ENCODE measurements around the gene WASHC4. TPM values are rescaled to one million over a fixed set of nuclear protein-coding genes. Genes with fewer than 3 reads are reported as not detected.

WASHC4 gene
- total RNA-seq, 1 experiment from 2014 or later: 39.1 TPM

- Histone ChIP-seq H3K27me3 (replicated peaks; ENCODE audit: insufficient read depth, low read depth, low read length, poor library complexity) (no peaks in the 10 kb centered on the region), H3K36me3 (ENCODE audit: insufficient read depth, low read length, poor library complexity, severe bottlenecking) (peaks cover 6% of the 10 kb centered on the region), H3K4me1 (ENCODE audit: insufficient read depth, low read length, poor library complexity, severe bottlenecking) (no peaks in the 10 kb centered on the region), H3K27ac (ENCODE audit: low read depth, low read length, poor library complexity, severe bottlenecking) (no peak overlapping the region), H3K4me3 (ENCODE audit: low read depth, low read length, poor library complexity, severe bottlenecking) (no peak overlapping the region), H3K9me3 (ENCODE audit: low read depth, low read length, poor library complexity, severe bottlenecking) (no peaks in the 10 kb centered on the region)
- intact Hi-C loops (cut with micrococcal nuclease; ENCODE audit: unreplicated experiment): no loop called here
- ChIA-PET CTCF (no interaction called here), POLR2A (ENCODE audit: low non-redundant PET) (no interaction called here)
- DNase-seq (ENCODE audit: low spot score): no peak
- no peak for TF ChIP-seq EZH2 (IDR thresholded peaks at IDR 0.05; ENCODE audit: borderline replicate concordance, low read depth, low read length, poor library complexity, severe bottlenecking)
- no peak for TF ChIP-seq CTCF (conservative IDR thresholded peaks at IDR 0.05; ENCODE audit: low read depth, low read length)
- BruUV-seq (replicated peaks): no TSS peak
Measured at GRCh38 chr12:105204127-105204526, 96.6 kb downstream of the WASHC4 start.

- Histone ChIP-seq H3K36me3 (ENCODE audit: insufficient read depth, low read length, poor library complexity, severe bottlenecking) (peaks cover 6% of the 10 kb centered on the region), H3K4me1 (ENCODE audit: insufficient read depth, low read length, poor library complexity, severe bottlenecking) (no peaks in the 10 kb centered on the region), H3K4me3 (ENCODE audit: low read depth, low read length, poor library complexity, severe bottlenecking) (no peak overlapping the region), H3K27ac (ENCODE audit: low read depth, low read length, poor library complexity, severe bottlenecking) (no peak overlapping the region), H3K27me3 (replicated peaks; ENCODE audit: insufficient read depth, low read depth, low read length, poor library complexity) (no peaks in the 10 kb centered on the region), H3K9me3 (ENCODE audit: low read depth, low read length, poor library complexity, severe bottlenecking) (no peaks in the 10 kb centered on the region)
- no peak for DNase-seq (ENCODE audit: low spot score)
- CTCF ChIA-PET: no interaction called here
- TF ChIP-seq EZH2 (IDR thresholded peaks at IDR 0.05; ENCODE audit: borderline replicate concordance, low read depth, low read length, poor library complexity, severe bottlenecking) (no peak), CTCF (conservative IDR thresholded peaks at IDR 0.05; ENCODE audit: low read depth, low read length) (no peak)
- intact Hi-C loops (cut with micrococcal nuclease; ENCODE audit: unreplicated experiment): no loop called here
- BruUV-seq (replicated peaks): no TSS peak
- POLR2A ChIA-PET (ENCODE audit: low non-redundant PET): no interaction called here
Measured at GRCh38 chr12:105204916-105205315, 97.4 kb downstream of the WASHC4 start.

- Histone ChIP-seq H3K9me3 (ENCODE audit: low read depth, low read length, poor library complexity, severe bottlenecking) (no peaks in the 10 kb centered on the region), H3K27ac (ENCODE audit: low read depth, low read length, poor library complexity, severe bottlenecking) (no peak overlapping the region), H3K36me3 (ENCODE audit: insufficient read depth, low read length, poor library complexity, severe bottlenecking) (peaks cover 6% of the 10 kb centered on the region), H3K4me1 (ENCODE audit: insufficient read depth, low read length, poor library complexity, severe bottlenecking) (no peaks in the 10 kb centered on the region), H3K4me3 (ENCODE audit: low read depth, low read length, poor library complexity, severe bottlenecking) (no peak overlapping the region), H3K27me3 (replicated peaks; ENCODE audit: insufficient read depth, low read depth, low read length, poor library complexity) (no peaks in the 10 kb centered on the region)
- DNase-seq (ENCODE audit: low spot score): no peak
- no TSS peak for BruUV-seq (replicated peaks)
- CTCF ChIA-PET: no interaction called here
- TF ChIP-seq EZH2 (IDR thresholded peaks at IDR 0.05; ENCODE audit: borderline replicate concordance, low read depth, low read length, poor library complexity, severe bottlenecking) (no peak), CTCF (conservative IDR thresholded peaks at IDR 0.05; ENCODE audit: low read depth, low read length) (no peak)
- intact Hi-C loops (cut with micrococcal nuclease; ENCODE audit: unreplicated experiment): no loop called here
- POLR2A ChIA-PET (ENCODE audit: low non-redundant PET): no interaction called here
Measured at GRCh38 chr12:105205322-105206048, 98.0 kb downstream of the WASHC4 start.

All from A673 (cell line).